A673 (cell line): Measurements from ENCODE around the gene RAD1.

Experiments used
- CTCF ChIP-seq: fragments of 300-800, 200-600 bp; sonication (generic); conservative IDR thresholded peaks from 2 replicates; pipeline ENCODE4 v1.5.1; 2017; ENCODE audit warnings: low read depth, mild to moderate bottlenecking, antibody characterized with exemption, low read length, moderate library complexity, mixed read lengths
- EZH2 ChIP-seq: fragments of 200-600 bp; sonication (generic); IDR thresholded peaks from 2 replicates; pipeline ENCODE4 v1.6.1; 2017; ENCODE audit warnings: borderline replicate concordance, low read depth, mild to moderate bottlenecking, mixed read lengths, antibody characterized with exemption, low read length; ENCODE audit not compliant: poor library complexity, severe bottlenecking

- TF ChIP-seq CTCF, result no peak
- TF ChIP-seq EZH2, result no peak
Observed at GRCh38 chr5:34959323-34959722, 44.0 kb upstream of the RAD1 start.
